GM12878 (cell line): ENCODE data around the gene CTNNA3. TPM values are rescaled to one million over a fixed set of nuclear protein-coding genes. Genes with fewer than 3 reads are reported as not detected.

ENCODE experiments used
- ATAC-seq: fragments of 200-7000 bp; cut with Tn5 transposase; 3 replicates; pipeline ENCODE4 v1.9.1; 2020; ENCODE audit warnings: mild to moderate bottlenecking, moderate library complexity
- BruUV-seq: library from RNA; stranded (reverse); fragments of 400-500 nt; replicated peaks from 2 replicates; lab custom pipeline; 2021; lab: Mats Ljungman, UMichigan
- CTCF ChIA-PET: fragments of 300-600 bp; sonication (Branson Sonifier 250); formaldehyde crosslinking; extraction: SDS; loops from one replicate; lab custom pipeline; 2021; ENCODE audit warnings: inconsistent platforms; lab: Yijun Ruan, JAX
- POLR2A ChIA-PET: fragments of 350-600 bp; formaldehyde crosslinking; extraction: SDS; loops from one replicate; lab custom pipeline; 2021; ENCODE audit warnings: inconsistent platforms; lab: Charles Lee
- RAD21 ChIA-PET: fragments of 300-600 bp; sonication (Branson Sonifier 250); formaldehyde crosslinking; loops from one replicate; lab custom pipeline; 2023; ENCODE audit warnings: antibody characterized with exemption; ENCODE audit not compliant: unreplicated experiment; lab: Charles Lee
- SMC1A ChIA-PET: fragments of 300-600 bp; sonication (Branson Sonifier 250); formaldehyde crosslinking; loops from one replicate; lab custom pipeline; 2023; ENCODE audit not compliant: unreplicated experiment, uncharacterized antibody; lab: Charles Lee
- DNase-seq: peaks from one replicate; pipeline ENCODE4 v3.0.0-alpha.2; 2011; ENCODE audit warnings: low read depth, low spot score
- FAIRE-seq: peaks from 3 replicates; lab custom pipeline; 2011; peaks lifted over from hg19 to GRCh38; lab: Jason Lieb, UNC
- H2AFZ ChIP-seq: 2 replicates; pipeline ENCODE4 v1.6.0; 2011; ENCODE audit warnings: low read depth, low read length, control low read depth; ENCODE audit not compliant: control insufficient read depth
- H3K27ac ChIP-seq: 2 replicates; pipeline ENCODE4 v1.5.1; 2011; ENCODE audit warnings: control low read depth; ENCODE audit not compliant: control insufficient read depth, insufficient read depth
- H3K27me3 ChIP-seq, 2 experiments: replicated peaks in 1 of 2; 2 replicates each; pipeline versions ENCODE4 v1.6.0 to v1.6.1; 2011; ENCODE audit warnings: low read length in 1 of 2; ENCODE audit not compliant: control insufficient read depth in 2 of 2, insufficient read depth in 2 of 2
- H3K36me3 ChIP-seq, 2 experiments: 2 replicates each; pipeline ENCODE4 v1.5.1; 2011; ENCODE audit warnings: low read length in 1 of 2; ENCODE audit not compliant: control insufficient read depth in 2 of 2, insufficient read depth in 2 of 2
- H3K4me1 ChIP-seq: 2 replicates; pipeline ENCODE4 v1.6.1; 2011; ENCODE audit warnings: mild to moderate bottlenecking, low read length, moderate library complexity, mixed read lengths; ENCODE audit not compliant: control insufficient read depth, insufficient read depth
- H3K4me2 ChIP-seq: 2 replicates; pipeline ENCODE4 v1.6.0; 2011; ENCODE audit warnings: control low read depth; ENCODE audit not compliant: control insufficient read depth, insufficient read depth
- H3K4me3 ChIP-seq: fragments of 200-600 bp; sonication (generic); 2 replicates; pipeline ENCODE4 v1.5.1; 2016
- H3K79me2 ChIP-seq: 2 replicates; pipeline ENCODE4 v1.6.0; 2011; ENCODE audit warnings: low read length; ENCODE audit not compliant: control insufficient read depth, insufficient read depth
- H3K9ac ChIP-seq: 2 replicates; pipeline ENCODE4 v1.8.0; 2011; ENCODE audit warnings: low read length, control low read depth, mixed read lengths; ENCODE audit not compliant: control insufficient read depth, insufficient read depth
- H3K9me3 ChIP-seq: replicated peaks from 3 replicates; pipeline ENCODE4 v1.5.1; 2011; ENCODE audit warnings: mild to moderate bottlenecking, low read length; ENCODE audit not compliant: control insufficient read depth, insufficient read depth
- H4K20me1 ChIP-seq: 2 replicates; pipeline ENCODE4 v1.6.0; 2011; ENCODE audit not compliant: control insufficient read depth, insufficient read depth
- BRCA1 ChIP-seq: IDR thresholded peaks from 2 replicates; pipeline ENCODE4 v1.6.1; 2011; ENCODE audit warnings: low read depth, low read length, improper control_type of control experiment
- CBFB ChIP-seq: IDR thresholded peaks from 2 replicates; pipeline ENCODE4 v1.6.1; 2016; ENCODE audit warnings: antibody characterized with exemption, low read depth
- CBX5 ChIP-seq: sonication (generic); IDR thresholded peaks from 2 replicates; pipeline ENCODE4 v1.6.1; 2016; ENCODE audit warnings: low read depth, moderate library complexity, mild to moderate bottlenecking, inconsistent platforms
- CREB1 ChIP-seq: IDR thresholded peaks from 2 replicates; pipeline ENCODE4 v1.6.1; 2012; ENCODE audit warnings: low read depth, mild to moderate bottlenecking, inconsistent platforms
- IKZF1 ChIP-seq: fragments of 450-650 bp; conservative IDR thresholded peaks from 2 replicates; pipeline ENCODE4 v1.6.1; 2017; ENCODE audit warnings: antibody characterized with exemption, mild to moderate bottlenecking
- JUNB ChIP-seq: IDR thresholded peaks from 2 replicates; pipeline ENCODE4 v1.6.1; 2016; ENCODE audit warnings: antibody characterized with exemption, mild to moderate bottlenecking
- MTA2 ChIP-seq: fragments of 450-650 bp; IDR thresholded peaks from 2 replicates; pipeline ENCODE4 v1.6.1; 2016; ENCODE audit warnings: low read depth, mild to moderate bottlenecking, moderate library complexity
- MYC ChIP-seq: IDR thresholded peaks from 2 replicates; pipeline ENCODE4 v1.6.1; 2011; ENCODE audit warnings: mild to moderate bottlenecking, low read length, moderate library complexity, inconsistent platforms; ENCODE audit not compliant: insufficient read depth, insufficient replicate concordance, insufficient read length, severe bottlenecking
- NFIC ChIP-seq: IDR thresholded peaks from 2 replicates; pipeline ENCODE4 v1.6.1; 2012; ENCODE audit warnings: low read depth, mild to moderate bottlenecking, inconsistent platforms, low read length, moderate library complexity
- PML ChIP-seq: IDR thresholded peaks from 2 replicates; pipeline ENCODE4 v1.6.1; 2012; ENCODE audit warnings: low read length, inconsistent platforms
- SREBF2 ChIP-seq: IDR thresholded peaks from 2 replicates; pipeline ENCODE4 v1.6.1; 2012; ENCODE audit warnings: mild to moderate bottlenecking, low read length
- SRF ChIP-seq, 2 experiments: IDR thresholded peaks; 2 replicates each; pipeline ENCODE4 v1.6.1; 2011; ENCODE audit warnings: low read depth in 2 of 2, low read length in 2 of 2, mild to moderate bottlenecking in 1 of 2, moderate library complexity in 1 of 2
- TAF1 ChIP-seq: IDR thresholded peaks from 2 replicates; pipeline ENCODE4 v1.6.1; 2011; ENCODE audit warnings: mild to moderate bottlenecking, low read depth, low read length, borderline replicate concordance
- WGBS: methylation state at CpG from one replicate; pipeline ENCODE4 v1.1.6; 2016; ENCODE audit warnings: low lambda C conversion rate; ENCODE audit not compliant: insufficient replicate concordance, insufficient coverage; ENCODE audit errors: missing lambda C conversion rate; 5-methylcytosine and 5-hydroxymethylcytosine counted together
- in situ Hi-C: fragments of 300-500 bp; cut with MboI; formaldehyde crosslinking; loops from 9 replicates; pipeline ENCODE4 v1.14.3; 2018; ENCODE audit warnings: mixed read lengths
- intact Hi-C: fragments of 100-400 bp; cut with micrococcal nuclease; formaldehyde crosslinking; loops from one replicate; pipeline ENCODE4 v1.14.2; 2022; ENCODE audit not compliant: unreplicated experiment
- polyA plus RNA-seq, 11 experiments: library from polyadenylated mRNA; depleted of rRNA in 4 of 11; unstranded in 6 of 11; stranded (reverse) in 5 of 11; fragments of >200 nt; fragmentation: Nextera tagmentation in 4 of 11; fragmentation: Illumina TruSeq in 1 of 11; extraction: Ambion mirVana in 4 of 11; extraction: Trizol in 1 of 11; gene quantifications; 1 replicate in 1 of 11; 2 replicates in 10 of 11; pipeline versions ENCODE4 v1.2.1 to v1.2.3, GENCODE V29; 2011 to 2016; ENCODE audit warnings: inconsistent platforms in 2 of 11, missing spikeins in 2 of 11, low read depth in 1 of 11
- total RNA-seq, 4 experiments: library from RNA; depleted of rRNA in 3 of 4; stranded (reverse); fragments of >200 nt in 3 of 4; fragmentation: Illumina TruSeq in 1 of 4; extraction: Trizol in 1 of 4; gene quantifications; 2 replicates each; pipeline versions ENCODE4 v1.2.1 to v1.2.3, GENCODE V29; 2013 to 2021
- TF ChIP-seq, protein P1 (sequence below): fragments of 450-650 bp; IDR thresholded peaks from 2 replicates; pipeline ENCODE4 v1.6.1; 2018; ENCODE audit warnings: mild to moderate bottlenecking, low read depth, moderate library complexity; ENCODE audit not compliant: partially characterized antibody
- TF ChIP-seq, protein P2 (sequence below): IDR thresholded peaks from 2 replicates; pipeline ENCODE4 v1.6.1; 2011; ENCODE audit warnings: borderline replicate concordance, low read depth, mild to moderate bottlenecking, moderate library complexity, low read length; ENCODE audit not compliant: insufficient read depth, poor library complexity, severe bottlenecking
- TF ChIP-seq, protein P3 (sequence below): fragments of 450-650 bp; IDR thresholded peaks from 2 replicates; pipeline ENCODE4 v1.6.1; 2017; ENCODE audit warnings: mild to moderate bottlenecking, low read depth, inconsistent platforms; ENCODE audit not compliant: poor library complexity, severe bottlenecking

Gene CTNNA3
- total and polyA plus RNA-seq, 10 of the 15 experiments (the other 5 are each of a cell fraction or from before 2014, with no cell fraction given) = under 0.01 to 4.5 (median 0.22) TPM; not detected in 2

DNA sequence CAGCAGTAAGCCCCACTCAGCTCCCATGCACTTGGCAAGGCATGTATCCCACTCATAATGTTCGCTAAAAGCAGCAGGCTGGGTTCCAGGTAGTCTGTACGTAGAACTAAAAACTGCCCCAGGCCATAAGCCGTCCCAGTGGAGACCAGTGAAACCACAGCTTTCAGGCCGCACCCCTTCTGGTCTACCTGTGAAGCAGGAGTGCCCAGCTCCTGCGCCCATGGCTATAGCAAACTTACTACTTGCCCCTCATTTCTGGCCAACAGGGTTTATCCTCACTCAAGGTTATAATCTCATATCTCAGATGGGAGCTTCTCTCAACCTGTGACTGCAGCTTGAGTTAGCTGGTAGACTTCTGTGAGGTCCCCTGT is 1108.3 kb downstream of the CTNNA3 start:
- TF ChIP-seq, protein P1, sequence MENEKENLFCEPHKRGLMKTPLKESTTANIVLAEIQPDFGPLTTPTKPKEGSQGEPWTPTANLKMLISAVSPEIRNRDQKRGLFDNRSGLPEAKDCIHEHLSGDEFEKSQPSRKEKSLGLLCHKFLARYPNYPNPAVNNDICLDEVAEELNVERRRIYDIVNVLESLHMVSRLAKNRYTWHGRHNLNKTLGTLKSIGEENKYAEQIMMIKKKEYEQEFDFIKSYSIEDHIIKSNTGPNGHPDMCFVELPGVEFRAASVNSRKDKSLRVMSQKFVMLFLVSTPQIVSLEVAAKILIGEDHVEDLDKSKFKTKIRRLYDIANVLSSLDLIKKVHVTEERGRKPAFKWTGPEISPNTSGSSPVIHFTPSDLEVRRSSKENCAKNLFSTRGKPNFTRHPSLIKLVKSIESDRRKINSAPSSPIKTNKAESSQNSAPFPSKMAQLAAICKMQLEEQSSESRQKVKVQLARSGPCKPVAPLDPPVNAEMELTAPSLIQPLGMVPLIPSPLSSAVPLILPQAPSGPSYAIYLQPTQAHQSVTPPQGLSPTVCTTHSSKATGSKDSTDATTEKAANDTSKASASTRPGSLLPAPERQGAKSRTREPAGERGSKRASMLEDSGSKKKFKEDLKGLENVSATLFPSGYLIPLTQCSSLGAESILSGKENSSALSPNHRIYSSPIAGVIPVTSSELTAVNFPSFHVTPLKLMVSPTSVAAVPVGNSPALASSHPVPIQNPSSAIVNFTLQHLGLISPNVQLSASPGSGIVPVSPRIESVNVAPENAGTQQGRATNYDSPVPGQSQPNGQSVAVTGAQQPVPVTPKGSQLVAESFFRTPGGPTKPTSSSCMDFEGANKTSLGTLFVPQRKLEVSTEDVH = no peak
- TF ChIP-seq SREBF2 (no peak), MYC (no peak), TAF1 (no peak), JUNB (no peak), CREB1 (no peak), PML (no peak), CBX5 (no peak), NFIC (no peak), SRF (IDR thresholded peaks at IDR 0.05; ENCODE audit: low read depth in 2 of 2, low read length in 2 of 2) (no peak), CBFB (no peak), IKZF1 (no peak), BRCA1 (no peak), MTA2 (no peak)
- TF ChIP-seq, protein P2, sequence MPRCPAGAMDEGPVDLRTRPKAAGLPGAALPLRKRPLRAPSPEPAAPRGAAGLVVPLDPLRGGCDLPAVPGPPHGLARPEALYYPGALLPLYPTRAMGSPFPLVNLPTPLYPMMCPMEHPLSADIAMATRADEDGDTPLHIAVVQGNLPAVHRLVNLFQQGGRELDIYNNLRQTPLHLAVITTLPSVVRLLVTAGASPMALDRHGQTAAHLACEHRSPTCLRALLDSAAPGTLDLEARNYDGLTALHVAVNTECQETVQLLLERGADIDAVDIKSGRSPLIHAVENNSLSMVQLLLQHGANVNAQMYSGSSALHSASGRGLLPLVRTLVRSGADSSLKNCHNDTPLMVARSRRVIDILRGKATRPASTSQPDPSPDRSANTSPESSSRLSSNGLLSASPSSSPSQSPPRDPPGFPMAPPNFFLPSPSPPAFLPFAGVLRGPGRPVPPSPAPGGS = no peak
- TF ChIP-seq, protein P3, sequence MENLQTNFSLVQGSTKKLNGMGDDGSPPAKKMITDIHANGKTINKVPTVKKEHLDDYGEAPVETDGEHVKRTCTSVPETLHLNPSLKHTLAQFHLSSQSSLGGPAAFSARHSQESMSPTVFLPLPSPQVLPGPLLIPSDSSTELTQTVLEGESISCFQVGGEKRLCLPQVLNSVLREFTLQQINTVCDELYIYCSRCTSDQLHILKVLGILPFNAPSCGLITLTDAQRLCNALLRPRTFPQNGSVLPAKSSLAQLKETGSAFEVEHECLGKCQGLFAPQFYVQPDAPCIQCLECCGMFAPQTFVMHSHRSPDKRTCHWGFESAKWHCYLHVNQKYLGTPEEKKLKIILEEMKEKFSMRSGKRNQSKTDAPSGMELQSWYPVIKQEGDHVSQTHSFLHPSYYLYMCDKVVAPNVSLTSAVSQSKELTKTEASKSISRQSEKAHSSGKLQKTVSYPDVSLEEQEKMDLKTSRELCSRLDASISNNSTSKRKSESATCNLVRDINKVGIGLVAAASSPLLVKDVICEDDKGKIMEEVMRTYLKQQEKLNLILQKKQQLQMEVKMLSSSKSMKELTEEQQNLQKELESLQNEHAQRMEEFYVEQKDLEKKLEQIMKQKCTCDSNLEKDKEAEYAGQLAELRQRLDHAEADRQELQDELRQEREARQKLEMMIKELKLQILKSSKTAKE = no peak

More for the DNA sequence above, 1108.3 kb downstream of the CTNNA3 start:
- Histone ChIP-seq H4K20me1 (no peaks in the 10 kb centered on the region), H3K36me3 (no peaks in the 10 kb centered on the region), H2AFZ (no peak overlapping the region), H3K79me2 (no peaks in the 10 kb centered on the region), H3K4me1 (no peaks in the 10 kb centered on the region), H3K9ac (no peak overlapping the region), H3K4me2 (no peak overlapping the region), H3K27me3 (no peaks in the 10 kb centered on the region), H3K9me3 (no peaks in the 10 kb centered on the region), H3K4me3 (no peak overlapping the region), H3K27ac (no peak overlapping the region)
- ChIA-PET POLR2A (no interaction called here), CTCF (interaction anchor here (1.0 to 1.8 kb wide), 2 partner anchors 12 to 1192 kb away, joined by 3 read pairs; no protein-coding TSS in a partner anchor), RAD21 (interaction anchor here (1.6 to 1.7 kb wide), 2 partner anchors 338 to 344 kb away, joined by 4 read pairs; partner anchors contain the start of gene LRRTM3), SMC1A (interaction anchor here (1.3 to 3.2 kb wide), 3 partner anchors 11 to 344 kb away, joined by 3 to 14 read pairs (median 5); partner anchors contain the start of gene LRRTM3)
- DNase-seq (no peak), FAIRE-seq (no peak), ATAC-seq (no peak)
- in situ Hi-C loops = no loop called here
- intact Hi-C loops = loop anchor here (5.0 kb wide), 1 partner anchor 345 kb away; no protein-coding TSS in a partner anchor
- BruUV-seq = no TSS peak
- WGBS = 20% methylated on average over 5 of the region's 5 CpGs
